NOMO-1 (cell line): ENCODE data around the gene MRPL14.

Experiments
- DNase-seq, 2 experiments: peaks; one replicate each; lab custom pipeline; 2025; ENCODE audit not compliant: unreplicated experiment in 2 of 2; lab: John Stamatoyannopoulos, UW

Gene MRPL14

DNA sequence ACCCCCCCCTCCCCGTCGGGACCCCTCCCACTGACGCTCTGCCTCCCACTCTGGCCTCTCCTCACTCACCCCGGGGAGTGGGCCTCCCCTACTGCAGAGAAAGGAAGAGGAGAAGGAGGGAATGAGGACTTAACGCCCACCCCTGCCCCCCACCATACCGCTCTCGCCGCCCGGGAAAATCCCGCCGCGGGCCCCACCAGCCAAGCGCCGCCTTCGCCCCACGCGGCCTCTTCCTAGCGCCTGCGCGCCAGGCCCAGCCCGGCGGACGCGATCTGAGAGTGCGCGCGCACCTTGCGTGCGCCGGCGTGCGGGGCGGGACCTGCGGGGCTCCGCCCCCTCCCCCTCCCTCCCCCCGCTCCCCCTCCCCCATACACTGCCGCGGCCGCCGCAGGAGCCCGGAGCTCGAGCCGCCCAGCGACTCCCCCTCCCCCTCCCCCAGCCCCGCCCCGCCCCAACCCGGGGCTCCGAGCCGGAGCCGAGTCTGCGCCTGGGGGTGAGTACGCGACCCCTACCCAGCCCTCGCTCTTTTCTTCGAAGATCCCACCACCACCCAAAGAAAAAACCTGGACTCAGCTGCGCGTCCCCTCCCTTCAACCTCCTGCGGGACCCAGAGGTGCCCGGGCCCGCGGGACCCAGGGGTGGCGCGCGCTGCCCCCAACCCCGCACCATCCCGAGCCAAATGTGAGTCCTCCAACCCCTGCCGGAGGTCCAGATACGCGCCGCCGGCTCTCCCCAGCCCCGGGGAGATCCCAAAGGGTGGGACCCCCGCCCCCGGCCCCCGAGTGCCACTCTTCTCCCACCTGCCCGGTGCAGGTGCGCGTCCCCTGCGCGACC is at the start of gene MRPL14, which contains the start of gene TMEM63B:
MRPL14 (minus strand) TSS at position 267 of the 834 bp plus-strand sequence. CDS start 10,841 bp downstream, outside the sequence.
TMEM63B (plus strand) TSS at position 369 of the 834 bp plus-strand sequence. CDS start 7,031 bp downstream, outside the sequence.
- DNase-seq: peak; percentile 63 to 90

DNA sequence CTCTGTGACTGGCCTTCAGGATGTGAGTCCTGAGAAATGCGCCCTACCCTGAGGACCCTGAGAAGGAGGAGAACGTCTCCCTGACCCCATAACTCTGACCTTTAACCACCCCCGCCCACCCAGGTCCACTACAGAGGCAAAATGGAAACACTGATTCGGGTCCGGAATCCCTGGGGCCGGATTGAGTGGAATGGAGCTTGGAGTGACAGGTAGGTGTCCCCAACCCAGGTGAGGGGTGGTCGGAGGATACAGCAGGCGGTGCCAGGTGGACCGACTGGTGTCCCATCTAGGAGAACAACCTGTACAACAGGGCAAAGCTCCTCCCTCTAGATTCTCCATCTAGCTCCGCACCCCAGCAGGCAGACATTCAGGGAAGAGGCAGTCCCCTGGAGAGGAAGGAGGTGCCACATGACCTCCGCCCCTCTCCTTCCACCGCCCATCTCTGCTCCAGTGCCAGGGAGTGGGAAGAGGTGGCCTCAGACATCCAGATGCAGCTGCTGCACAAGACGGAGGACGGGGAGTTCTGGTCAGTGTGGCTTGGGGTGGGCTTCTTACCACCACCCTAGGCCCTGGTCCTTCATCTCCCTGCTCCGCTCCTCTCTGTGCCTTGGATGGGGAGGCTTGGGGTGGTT is 49.0 kb upstream of the MRPL14 start:
- no peak for DNase-seq

DNA sequence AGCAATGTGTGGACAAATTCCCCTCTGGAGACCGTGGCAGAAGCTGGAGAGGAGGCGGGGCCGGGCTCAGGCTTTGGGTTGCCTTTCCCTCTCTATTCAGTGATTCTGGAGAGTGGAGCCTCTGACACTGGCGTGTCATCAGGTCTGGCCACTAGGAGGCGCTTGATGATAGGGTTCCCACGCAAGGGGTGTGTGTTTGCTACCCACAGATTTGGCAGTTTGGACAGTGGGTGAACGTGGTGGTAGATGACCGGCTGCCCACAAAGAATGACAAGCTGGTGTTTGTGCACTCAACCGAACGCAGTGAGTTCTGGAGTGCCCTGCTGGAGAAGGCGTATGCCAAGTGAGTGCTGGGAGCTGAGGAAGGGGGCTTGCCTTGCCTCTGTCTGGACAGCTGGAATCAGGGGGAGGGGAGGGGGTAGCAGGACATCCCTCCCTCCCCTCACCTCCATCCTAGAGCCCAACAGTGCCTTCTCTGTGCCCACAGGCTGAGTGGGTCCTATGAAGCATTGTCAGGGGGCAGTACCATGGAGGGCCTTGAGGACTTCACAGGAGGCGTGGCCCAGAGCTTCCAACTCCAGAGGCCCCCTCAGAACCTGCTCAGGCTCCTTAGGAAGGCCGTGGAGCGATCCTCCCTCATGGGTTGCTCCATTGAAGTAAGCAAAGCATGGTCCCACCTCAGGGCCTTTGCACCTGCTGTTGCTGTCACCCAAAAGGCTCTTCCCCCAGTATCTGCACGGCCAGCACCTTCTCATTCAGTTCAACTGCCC is 45.7 kb upstream of the MRPL14 start:
- DNase-seq: peak; percentile 53 to 69

DNA sequence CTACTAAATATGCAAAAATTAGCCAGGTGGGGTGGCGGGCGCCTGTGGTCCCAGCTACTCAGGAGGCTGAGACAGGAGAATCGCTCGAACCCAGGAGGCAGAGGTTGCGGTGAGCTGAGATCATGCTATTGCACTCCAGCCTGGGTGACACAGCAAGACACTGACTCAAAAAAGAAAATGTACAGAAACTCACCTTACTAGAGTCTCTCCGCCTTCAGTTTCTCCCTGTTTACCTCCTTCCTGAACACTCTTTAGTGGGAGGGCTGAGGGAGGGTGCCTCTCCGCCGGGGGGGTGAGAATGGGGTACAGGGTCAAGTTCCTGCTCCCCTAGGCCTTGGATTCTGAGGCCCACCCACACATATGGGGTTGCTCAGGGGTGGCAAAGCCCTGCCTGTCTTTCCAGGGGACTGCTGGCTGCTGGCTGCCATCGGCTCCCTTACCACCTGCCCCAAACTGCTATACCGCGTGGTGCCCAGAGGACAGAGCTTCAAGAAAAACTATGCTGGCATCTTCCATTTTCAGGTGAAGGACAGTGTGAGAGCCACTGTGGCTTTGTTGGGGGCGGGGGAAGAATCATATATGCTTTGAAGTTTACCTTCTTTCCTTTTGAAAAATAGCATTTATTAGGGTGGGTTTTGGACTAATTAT is 44.8 kb upstream of the MRPL14 start:
- no peak for DNase-seq

DNA sequence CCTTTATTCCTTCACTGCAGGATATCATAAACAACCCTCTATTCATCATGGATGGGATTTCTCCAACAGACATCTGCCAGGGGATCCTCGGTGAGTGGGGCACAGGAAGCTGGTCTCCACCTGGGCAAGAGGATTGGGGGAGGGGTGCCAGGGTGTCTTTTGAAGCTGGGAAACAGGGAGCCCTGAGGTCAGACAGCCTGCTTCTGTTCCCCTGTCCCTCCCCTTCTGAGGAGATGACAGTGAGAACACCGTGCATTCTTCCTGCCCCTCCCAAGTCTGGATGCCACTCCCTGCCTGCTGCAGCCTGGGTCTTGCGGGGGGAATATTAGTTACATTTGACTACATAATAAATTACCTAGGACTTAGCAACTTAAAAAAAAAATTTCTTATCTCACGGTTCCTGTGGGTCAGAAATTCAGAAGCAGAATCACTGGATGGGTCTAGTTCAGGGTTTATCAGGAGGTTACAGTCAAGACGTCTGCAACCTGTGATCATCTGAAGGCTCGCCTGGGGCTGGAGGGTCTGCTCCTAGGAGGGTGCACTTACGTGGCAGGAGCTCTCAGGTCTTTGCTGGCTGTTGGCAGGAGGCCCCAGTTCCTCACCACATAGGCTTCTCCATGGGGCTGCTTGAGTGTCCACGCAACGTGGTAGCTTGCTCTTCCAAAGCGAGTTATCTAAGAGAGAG is 42.8 kb upstream of the MRPL14 start:
- DNase-seq: no peak

DNA sequence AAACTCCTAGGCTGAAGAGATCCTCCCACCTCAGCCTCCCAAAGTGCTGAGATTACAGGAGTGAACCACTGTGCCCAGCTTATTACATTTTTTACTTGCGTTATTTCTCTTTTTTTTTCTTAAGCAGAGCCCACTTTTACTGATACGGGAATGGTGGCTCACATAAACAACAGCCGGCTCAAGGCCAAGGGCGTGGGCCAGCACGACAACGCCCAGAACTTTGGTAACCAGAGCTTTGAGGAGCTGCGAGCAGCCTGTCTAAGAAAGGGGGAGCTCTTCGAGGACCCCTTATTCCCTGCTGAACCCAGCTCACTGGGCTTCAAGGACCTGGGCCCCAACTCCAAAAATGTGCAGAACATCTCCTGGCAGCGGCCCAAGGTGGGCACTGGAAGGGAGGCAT is 41.9 kb upstream of the MRPL14 start:
- DNase-seq: no peak

DNA sequence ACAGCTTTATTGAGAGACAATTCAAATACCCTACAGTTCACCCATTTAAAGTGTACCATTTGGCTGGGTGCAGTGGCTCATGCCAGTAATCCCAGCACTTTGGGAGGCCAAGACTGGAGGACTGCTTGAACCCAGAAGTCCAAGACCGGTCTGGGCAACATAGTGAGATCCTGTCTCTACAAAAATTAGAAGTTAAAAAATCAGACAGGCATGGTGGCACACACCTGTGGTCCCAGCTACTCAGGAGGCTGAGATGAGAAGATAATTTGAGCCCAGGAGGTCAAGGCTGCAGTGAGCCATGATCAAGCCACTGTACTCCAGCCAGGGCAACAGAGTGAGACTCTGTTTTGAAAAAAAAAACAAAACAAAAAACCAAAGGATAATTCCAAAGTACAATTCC is 40.3 kb upstream of the MRPL14 start:
- DNase-seq: no peak

DNA sequence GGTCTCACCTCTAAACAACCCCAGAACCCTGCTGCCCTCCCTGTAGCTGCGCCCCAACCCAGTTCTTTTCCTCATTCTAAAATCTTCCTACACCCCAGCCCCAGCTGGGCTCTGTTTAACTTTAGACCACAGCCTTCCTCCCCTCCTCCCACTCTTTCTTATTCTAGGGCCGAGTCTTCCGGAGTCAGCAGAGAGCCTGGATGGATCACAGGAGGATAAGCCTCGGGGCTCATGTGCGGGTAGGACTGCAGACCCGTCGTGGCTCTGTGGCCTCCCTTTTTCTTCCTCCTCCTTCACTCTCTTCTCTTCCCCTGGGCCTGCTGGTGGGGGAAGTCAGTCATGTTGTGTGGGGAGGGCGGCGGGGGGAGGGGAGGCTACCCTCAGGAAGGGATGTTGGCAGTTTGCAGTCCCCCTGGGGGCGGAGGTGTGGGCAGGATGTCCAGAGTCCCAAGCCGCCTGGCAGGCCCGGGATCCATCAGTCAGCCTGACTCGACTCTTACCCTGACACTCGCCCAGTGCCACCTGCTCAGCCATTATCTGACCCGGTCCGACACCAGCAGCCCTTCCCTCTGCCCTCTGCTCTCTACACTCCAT is 39.4 kb upstream of the MRPL14 start:
- no peak for DNase-seq

DNA sequence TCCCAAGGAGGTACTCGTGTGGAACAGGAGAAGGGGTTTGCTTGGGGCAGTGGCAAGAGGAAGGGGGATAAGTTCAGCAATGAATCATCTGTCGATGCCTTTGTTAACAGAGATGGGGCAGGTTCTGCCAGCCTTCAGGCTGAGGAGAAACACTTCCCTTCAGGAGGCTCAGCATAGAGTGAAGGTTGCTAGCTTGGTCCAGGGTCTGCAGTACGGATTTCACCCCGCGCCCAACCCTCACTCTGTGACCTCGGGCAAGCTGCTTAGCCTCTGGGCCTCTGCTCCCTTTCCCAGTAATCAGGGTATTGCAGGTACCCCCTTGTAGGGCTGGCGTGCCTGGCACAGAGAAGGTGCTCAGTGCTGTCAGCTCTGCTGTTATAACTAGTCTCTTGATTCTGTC is 38.9 kb upstream of the MRPL14 start:
- DNase-seq: no peak

DNA sequence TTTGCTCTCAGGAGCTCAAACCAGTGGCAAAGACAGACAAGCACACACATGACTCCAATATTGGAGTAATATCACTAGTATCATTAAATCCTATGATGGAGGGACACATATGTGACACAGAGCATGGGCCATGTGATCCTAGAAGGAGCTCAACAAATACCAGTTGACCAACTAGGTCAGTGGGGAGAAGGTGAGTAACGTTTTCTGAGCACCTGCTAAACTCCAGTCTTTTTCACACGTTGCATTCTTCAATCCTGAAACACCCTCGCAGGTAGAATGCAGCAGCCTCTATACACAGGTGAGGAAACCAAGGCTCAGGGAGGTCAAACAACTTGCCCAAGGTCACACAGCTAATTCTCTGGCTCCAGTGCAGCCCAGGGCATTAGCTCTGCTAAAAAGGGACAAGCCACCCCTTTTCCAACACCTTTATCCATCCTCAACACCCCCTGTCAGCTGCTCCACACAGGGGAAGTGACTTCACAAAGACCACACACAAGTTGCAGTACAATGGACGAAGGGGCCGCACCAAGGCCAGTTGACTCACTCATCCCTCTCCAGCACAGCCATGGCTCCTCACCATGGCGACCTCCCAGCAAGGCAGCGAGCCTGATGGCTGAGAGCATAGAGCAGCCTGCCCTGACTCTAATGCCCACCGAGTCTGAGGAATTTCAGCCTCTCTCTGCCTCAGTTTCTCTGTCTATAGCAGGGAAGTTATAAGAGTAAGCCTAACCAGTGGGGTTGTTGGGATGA is 35.8 kb upstream of the MRPL14 start:
- DNase-seq: no peak

DNA sequence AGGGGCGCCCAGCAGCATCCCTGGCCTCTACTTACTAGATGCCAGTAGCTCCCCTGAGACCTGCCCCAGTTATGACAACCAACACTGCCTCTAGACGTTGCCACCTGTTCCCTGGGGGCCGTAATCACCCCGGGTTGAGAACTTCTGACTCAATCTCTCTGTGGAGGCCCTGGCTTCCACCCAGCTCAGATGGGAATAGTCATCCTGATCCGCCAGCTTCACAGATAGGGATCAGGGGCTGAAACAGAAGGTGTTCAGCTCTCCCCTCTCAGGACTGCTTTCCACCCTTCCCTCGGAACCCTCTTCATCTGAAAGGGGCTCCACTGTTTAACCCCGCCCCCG is 34.7 kb upstream of the MRPL14 start:
- no peak for DNase-seq

DNA sequence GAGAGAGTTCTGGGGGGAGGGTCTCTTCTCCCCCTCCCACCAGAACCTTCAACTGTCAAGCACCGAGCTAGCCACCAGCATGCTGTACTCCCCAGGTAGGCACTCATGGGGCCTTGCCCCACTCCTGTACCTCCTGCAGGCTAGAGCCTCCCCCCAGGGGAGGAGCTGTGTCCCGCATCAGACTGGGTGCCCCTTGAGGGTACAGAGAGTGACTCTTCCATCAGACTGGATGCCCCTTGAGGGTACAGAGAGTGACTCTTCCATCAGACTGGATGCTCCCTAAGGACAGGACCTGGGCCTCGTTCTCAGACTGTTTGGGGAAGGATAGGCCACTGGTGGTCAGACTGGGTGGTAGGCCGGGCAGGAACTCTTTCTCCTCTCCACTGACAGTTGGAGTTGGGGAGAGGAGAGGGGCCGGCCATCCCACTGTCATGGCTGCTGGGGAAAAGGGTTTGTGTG is 31.5 kb upstream of the MRPL14 start, which contains the start of gene CAPN11:
CAPN11 (plus strand) TSS at position 51 of the 459 bp plus-strand sequence; CDS start at position 80, 29 bp downstream.
- DNase-seq: no peak

DNA sequence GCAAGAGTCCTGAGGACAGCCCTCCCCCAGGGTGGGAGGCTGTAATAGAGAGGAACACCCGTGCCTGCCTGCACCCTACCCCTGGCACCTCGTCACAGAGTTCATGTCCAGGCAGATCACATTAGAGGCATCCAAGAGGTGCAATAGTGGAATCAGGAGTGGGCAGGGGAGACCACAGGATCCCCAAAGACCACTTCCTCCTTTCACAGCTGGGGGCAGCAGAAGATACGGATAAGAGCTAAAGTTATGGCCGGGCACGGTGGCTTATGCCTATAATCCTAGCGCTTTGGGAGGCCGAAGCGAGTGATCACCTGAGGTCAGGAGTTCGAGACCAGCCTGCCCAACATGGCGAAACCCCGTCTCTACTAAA is 29.9 kb upstream of the MRPL14 start:
- no peak for DNase-seq

DNA sequence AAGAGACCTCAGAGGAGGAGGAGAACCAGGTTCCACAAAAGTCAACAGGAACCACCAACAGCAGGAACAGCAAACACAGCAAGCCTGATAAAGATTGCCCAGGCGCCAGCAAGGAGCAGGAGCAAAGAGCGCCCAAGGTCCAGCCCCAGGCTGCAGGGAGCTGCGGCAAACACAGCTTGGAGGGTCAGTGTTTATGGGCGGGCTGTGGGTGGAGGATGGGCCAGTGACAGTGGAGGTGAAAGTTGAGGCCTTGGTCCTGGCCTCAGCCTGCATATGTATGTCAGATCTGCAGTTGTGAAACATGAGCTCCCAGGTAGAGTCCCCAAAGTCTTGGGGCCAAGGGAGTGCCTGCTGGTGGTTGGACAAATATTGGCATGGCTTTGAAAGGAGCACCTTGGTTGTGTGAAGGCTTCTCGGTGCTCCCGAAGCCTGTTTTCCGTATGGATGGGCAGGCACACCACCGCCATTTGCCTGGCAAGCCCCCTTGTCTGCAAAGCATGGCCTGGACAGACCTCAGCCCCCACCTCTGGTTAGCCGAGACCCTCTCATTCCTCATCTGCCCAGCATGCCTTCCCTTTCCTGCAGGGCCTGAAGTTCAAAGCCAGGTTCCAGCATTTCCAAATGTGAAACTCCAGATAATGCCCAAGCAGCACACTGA is 29.4 kb upstream of the MRPL14 start:
- no peak for DNase-seq

DNA sequence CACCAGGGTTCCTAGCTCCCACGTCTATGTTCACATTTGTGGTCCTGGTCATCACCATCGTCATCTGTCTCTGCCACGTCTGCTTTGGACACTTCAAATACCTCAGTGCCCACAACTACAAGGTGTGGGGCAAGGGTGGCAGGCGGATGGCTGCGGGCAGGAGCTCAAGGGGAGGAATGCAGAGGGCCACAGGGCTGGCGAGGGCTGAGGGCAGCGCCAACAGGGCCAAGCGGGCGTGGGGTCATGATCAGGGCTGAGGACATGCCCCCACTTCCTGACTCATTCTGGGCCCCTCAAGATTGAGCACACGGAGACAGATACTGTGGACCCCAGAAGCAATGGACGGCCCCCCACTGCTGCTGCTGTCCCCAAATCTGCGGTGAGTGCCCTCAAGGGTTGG is 26.8 kb upstream of the MRPL14 start:
- DNase-seq: no peak

DNA sequence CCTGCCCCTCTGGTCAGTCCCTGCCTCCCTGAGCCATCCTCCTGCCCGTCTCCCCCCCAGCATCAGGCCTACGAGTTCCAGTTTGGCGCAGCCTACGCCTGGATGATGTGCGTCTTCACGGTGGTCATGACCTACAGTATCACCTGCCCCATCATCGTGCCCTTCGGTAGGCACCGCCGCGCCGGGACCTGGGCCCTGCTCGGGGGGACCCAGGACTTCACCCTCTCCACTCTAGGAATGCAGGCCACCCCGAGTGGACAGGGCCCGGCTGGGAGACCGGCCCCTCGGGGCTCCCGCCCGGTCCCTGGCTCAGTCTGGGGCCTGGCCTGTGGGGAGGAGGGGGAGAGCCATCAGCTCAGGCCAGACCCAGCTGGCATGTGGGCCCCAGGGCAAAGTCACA is 25.3 kb upstream of the MRPL14 start:
- DNase-seq: no peak

DNA sequence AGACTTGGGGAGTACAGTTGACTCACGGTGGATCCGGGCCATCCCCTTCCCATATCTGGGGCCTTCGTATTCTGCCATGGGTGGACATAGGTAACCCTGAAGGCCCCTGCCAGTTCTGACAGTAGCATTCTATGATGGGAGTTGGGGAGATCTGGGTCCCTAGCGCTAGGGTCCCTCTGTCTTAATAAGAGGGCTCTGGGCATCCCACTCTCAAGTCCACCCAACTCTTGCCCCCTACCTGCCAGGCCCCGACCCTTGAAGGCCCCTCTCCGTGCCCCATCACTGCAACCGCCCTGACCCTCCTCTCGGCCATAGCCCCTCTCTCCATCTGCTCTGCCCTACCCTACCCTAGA is 24.8 kb upstream of the MRPL14 start:
- no peak for DNase-seq

DNA sequence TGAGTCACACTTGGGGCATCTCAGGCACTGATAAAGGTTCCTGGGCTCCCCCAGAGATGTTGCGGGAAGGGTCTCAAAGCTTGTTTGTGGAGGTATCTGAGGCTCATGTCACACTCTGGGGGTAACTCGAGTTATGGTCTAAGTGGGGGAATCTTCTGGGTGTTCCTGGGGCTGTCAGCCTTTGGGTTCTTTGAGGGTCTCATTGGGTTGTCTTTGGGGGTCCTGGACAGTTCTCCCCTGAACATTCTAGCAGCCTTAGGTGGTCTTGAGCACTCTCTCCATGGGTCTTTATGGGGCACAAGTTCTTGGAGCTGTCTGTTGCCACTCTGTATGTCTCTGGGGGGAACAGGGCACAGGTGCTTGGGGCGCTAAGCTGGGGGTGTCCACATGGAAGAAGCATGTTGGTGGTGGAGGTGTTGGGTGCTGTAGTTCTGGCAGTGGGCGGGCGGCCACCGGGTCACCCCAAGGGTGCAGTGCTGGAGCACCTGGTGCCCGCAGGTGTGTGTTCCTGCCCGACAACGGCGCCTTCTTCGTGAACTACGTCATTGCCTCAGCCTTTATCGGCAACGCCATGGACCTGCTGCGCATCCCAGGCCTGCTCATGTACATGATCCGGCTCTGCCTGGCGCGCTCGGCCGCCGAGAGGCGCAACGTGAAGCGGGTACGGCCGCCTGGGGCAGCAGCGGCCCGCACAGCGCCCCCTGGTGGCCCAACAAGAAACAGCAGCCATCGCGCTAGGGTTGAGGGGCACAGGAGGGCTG is 24.3 kb upstream of the MRPL14 start:
- peak; percentile 34 to 65 for DNase-seq
